NCI-H748 (cell line): Measurements from ENCODE around the gene ZNF546.
"Not testable (repeated sequence)": the region's sequence is repeated elsewhere in the genome, so short reads cannot be mapped to it uniquely, and the experiment has no call there.

ENCODE experiments used
- DNase-seq: peaks from one replicate; lab custom pipeline; 2025; ENCODE audit not compliant: unreplicated experiment; lab: John Stamatoyannopoulos, UW

ZNF546 gene

DNA sequence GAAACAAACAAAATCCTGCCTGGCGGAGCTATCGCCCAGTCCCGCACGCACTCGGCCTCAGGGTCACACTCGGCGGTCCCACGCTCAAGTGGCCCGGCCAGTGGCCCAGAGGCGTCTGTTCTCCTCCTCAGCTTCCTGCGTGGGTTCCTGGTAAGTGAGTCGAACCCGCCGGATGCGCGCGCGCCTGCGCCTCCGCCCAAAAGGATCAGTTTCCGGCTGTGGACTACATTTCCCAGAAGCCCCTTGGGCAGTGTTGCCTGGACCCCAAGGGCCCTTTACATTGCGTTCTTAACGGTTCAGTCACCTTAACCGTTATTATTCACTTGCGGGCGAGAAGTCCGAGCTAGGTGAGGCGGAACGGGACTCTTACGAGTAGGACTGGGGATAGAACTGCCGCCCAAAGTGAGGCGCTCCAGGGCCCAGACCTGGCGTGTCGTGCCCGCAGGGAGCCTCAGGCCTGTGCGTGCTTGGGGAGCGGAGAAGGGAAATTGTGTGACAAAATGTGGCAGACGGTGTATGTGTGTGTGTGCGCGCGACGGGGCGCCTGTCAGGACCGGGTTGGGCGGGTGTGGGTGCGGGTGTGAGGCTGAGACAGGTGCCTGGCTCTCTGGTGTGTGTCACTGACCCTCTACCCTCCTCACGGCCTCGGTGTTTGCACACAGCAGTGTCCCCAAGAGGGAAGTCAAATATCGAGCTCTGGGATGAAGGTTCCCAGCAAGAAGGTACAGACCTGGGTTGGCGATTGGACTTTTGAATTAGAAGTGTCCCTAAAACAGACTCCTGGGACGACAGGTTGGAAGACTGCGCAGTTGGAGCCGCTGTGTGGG lies at the start of gene ZNF546:
Gene ZNF546, plus strand, starts transcription at position 250 of the 827 bp plus-strand sequence. CDS start 1,267 bp downstream, outside the sequence.
- DNase-seq: peak; percentile 93

DNA sequence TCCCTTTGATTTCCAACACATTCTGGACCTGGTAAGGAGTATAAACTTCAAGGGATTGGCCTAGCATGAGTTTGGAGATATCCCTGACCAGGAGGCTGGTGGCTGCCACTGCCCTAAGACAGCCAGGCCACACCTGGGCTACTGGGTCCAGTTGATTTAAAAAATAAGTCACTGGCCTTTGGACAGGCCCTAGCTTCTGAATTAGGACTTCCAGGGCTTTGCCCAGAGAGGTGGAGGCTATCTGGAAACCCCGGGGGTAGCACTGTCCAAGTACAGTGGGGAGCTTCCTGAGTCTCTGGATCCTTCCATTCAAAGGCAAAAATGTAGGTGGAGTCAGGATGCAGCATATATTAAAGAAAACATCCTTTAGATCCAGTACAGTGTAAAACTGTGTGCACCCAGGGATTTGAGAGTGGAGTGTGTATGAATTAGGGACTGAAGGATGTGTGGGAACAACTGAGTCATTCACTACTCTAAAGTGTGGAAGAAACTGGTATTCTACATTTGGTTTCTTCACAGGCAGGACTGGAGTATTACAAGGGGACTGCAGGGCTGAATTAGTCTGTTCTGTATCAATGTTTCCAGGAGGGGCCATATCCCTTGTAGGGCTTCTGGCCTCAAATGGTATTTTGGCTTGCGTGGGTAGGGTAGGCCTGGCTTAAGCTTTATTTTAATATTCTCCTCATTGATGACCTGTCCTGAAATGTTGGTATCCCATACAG lies 47.7 kb upstream of the ZNF546 start:
- DNase-seq: no peak

DNA sequence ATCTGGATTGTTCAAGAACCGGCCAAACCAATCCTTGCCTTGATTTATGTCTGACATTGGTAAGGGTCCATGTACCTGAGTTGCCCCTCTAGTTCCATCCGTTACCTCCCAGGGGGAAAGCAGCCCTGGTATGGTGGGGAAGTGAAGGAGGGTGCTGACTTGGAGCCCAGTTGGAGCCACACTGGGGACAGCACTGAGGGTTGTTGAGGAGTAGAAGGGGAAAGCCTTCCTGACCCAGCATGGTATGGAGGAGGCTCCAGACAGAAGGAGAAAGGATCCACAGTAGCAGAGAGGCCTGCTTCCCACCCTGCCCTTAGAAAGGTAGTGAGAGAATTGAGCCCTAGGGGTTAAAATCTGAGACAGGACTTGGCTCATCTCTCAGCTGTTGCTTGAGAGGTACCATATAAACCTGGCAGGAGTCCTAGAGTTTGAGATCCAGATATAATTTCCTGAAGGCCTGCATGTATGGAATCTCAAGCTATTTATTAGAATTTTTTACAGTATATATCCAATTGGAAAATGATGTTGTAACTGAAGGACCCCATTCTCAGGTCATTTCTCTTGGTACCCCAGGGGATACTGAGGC lies 45.7 kb upstream of the ZNF546 start:
- no peak for DNase-seq

DNA sequence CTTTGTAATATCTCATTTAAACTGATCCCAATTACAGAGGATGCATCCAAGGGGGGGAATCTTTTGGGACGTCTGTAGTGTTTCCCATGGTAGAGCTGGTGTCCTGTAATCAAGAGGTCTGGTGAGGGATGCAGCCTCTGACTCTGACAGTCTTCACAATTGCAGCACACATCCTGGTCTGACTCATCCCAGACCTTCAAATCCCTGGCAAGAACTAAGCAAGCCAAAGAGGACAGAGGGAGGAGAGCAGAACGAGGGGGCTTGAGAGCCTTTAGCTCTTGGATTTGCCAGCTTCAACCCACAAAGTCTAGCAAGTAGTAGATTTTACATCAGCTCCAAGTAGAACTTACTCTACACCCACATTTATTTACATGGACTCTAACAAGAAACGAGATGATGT lies 45.2 kb upstream of the ZNF546 start:
- DNase-seq: no peak

DNA sequence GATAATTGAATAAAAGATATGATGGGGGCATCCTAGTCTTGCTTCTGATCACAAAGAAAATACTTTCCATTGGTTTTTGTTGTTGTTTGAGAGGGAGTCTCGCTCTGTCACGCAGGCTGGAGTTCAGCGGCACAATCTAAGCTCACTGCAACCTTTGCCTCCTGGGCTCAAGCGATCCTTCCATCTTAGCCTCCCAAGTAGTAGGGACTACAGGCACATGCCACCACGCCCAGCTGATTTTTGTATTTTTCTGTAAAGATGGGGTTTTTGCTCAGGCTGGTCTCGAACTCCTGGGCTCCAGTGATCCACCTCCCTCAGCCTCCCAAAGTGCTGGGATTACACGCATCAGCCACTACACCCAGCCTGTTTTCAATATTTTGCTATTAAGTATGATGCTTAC lies 42.9 kb upstream of the ZNF546 start:
- DNase-seq: no peak

DNA sequence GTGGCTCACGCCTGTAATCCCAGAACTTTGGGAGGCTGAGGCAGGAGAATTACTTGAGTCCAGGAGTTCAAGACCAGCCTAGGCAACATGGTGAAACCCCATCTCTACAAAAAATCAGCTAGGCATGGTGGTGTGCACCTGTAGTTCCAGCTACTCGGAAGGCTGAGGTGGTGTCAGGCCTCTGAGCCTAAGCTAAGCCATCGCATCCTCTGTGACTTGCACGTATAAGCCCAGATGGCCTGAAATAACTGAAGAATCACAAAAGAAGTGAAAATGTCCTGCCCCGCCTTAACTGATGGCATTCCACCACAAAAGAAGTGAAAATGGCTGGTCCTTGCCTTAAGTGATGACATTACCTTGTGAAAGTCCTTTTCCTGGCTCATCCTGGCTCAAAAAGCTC lies 39.0 kb upstream of the ZNF546 start:
- not testable (repeated sequence) for DNase-seq

DNA sequence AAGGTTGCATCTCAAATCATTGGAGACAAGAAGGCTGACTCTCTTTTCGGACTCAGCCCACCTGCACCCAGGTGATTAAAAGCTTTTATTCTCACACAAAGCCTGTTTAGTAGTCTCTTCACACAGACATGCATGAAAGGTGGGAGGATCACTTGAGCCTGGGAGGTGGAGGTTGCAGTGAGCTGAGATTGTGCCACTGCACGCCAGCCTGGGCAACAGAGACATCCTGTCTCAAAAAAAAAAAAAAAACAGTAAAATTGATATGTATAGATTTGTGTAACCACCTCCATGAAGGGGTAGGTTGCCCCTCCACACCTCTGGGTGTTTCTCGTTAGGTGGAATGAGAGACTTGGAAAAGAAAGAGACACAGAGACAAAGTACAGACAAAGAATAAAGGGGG lies 37.9 kb upstream of the ZNF546 start:
- DNase-seq: not testable (repeated sequence)

DNA sequence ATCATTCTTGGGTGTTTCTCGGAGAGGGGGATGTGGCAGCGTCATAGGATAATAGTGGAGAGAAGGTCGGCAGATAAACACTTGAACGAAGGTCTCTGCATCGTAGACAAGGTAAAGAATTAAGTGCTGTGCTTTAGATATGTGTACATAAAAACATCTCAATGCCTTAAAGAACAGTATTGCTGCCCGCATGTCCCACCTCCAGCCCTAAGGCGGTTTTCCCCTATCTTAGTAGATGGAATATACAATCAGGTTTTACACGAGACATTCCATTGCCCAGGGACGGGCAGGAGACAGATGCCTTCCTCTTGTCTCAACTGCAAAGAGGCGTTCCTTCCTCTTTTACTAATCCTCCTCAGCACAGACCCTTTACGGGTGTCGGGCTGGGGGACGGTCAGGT lies 37.5 kb upstream of the ZNF546 start:
- DNase-seq: not testable (repeated sequence)

DNA sequence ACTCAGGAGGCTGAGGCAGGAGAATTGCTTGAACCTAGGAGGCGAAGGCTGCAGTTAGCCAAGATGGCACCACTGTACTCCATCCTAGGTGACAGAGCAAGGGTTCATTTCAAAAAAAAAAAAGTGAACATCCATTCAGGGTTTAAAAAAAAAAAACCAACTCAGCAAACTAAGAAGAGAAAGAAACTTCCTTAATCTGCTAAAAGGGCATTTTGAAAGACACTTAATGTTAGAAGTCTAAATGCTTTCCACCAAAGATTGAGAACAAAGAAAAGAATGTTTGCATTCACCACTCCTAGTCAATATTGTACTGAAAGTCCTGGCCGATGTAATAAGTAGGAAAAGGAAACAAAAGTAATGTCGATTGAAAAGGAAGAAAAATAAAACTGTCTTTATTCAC lies 33.0 kb upstream of the ZNF546 start:
- no peak for DNase-seq

DNA sequence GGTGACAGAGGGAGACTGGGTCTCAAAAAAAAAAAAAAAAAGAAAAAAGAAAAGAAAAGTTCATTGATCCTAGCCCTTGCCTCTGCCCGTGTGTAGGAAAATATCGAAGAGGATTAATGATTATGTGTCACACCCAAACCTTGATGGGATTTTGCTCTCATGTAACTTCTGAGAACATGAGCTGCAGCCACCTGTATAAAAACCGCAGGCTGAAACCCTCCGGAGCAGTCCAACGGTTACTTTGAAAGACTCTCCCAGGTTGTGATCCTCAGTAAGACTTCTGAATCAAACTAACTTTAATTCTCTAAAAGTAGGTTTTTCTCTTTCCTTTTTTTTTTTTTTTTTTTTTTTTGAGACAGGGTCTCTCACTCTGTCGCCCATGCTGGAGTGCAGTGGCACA lies 30.2 kb upstream of the ZNF546 start:
- no peak for DNase-seq

DNA sequence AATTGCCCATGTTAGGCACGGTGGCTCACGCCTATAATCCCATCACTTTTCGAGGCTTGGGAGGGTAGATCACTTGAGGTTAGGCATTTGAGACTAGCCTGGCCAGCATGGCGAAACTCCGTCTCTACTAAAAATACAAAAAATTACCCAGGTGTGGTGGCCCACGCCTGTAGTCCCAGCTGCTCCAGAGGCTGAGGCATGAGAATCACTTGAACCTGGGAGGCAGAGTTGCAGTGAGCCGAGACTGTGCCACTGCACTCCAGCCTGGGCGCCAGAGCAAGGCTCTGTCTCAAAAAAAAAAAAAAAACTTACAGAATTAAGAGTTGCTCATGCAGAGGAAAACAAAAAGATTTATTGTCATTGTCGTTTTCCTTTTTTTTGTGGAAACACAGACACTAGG lies 29.3 kb upstream of the ZNF546 start:
- no peak for DNase-seq

DNA sequence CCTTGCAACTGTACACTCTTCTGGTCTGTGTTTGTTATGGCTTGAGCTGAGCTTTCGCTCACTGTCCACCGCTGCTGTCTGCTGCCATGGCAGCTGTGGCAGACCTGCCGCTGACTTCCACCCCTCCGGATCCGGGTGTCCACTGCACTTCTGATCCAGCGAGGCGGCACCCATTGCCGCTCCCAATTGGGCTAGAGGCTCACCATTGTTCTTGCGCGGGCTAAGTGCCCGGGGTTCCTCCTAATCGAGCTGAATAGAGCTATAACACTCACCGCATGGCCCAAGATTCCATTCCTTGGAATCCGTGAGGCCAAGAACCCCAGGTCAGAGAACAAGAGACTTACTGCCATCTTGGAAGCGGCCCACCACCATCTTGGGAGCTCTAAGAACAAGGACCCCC lies 28.1 kb upstream of the ZNF546 start:
- no peak for DNase-seq

DNA sequence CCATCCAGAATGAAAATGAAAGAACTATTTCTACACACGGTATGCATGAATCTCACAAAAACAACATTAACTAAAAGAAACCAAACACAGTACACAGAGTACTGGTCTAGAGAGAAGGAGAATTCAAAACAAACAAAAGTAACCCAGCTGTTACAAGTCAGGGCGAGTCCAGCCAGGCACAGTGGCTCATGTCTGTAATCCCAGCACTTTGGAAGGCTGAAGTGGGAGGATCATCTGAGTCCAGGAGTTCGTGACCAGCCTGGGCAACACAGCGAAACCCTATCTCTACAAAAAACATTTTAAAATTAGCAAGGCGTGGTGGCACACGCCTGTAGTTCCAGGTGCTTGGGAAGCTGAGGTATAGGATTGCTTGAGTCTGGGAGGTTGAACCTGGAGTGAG lies 27.6 kb upstream of the ZNF546 start:
- DNase-seq: no peak

DNA sequence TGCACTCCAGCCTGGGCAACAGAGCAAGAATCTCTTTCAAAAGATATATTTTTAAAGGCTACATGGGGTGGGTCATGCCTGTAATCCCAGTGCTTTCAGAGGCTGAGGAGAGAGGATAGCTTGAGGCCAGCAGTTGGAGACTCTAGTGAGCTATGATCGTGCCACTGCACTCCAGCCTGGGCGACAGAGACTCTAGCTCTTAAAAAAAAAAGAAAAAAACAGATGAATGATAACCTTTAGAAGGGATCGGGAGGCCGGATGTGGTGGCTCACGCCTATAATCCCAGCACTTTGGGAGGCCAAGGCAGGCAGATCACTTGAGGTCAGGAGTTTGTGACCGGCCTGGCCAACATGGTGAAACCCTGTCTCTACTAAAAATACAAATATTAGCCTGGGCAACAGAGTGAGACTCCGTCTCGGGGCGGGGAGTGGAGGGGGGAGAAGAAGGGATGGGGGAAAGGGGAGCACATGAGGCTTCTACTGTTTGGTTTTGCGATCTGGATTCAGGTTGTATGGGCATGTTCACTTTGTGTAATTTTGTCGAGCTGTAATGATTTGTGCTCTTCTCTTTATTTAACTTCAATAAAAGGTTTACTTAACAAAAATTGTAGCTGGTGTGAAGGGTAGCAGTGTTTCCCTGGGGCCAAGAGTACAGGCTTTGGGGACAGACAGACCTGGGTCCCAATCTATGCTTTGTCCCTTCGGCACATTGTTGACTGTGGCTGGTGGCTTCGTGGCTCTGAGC lies 27.0 kb upstream of the ZNF546 start:
- no peak for DNase-seq

DNA sequence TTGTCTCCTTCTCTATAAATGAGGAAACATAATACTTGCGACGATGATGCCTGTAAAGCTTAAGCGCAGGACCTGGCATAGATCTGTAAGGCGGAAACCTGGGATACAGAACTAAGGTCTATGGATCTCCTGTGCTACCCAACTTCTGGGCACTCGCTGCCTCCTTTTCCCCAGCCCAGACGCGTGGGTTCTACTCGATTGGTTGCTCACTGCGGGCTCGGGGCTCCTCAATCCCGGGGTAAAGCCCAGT lies 26.5 kb upstream of the ZNF546 start:
- DNase-seq: peak; percentile 81

DNA sequence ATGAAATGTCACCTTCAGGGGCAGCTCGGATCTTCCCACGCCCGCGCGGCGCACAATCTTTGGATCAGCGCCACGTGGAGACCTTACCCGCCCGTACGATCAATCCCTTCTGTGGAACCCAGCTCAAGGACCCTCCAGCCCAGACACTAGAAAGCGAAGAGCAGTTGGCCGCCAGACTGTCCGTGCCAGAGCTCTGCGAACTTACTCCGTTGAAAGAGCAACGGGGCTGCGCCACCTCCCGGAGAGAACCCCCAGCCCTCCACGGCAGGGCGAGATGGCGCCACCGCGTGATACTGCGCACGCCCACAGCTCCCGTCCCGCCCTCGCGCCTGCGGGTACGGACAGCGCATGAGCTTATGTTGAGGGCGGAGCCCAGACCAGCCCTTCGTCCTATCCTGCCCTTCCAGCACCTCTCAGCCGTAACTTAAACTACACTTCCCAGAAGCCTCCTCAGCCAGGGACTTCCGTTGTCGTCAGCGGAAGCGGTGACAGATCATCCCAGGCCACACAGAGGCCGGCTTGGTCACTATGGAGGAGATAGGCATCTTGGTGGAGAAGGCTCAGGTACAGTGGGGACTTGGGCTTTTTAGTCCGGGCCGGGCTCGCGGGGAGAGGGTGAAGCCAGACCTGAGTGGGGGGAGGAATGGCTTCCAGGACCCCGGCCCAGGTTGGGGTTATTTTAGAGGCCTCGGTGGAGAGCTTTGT lies 26.0 kb upstream of the ZNF546 start, which contains the start of gene PSMC4:
Gene PSMC4, plus strand, starts transcription at position 491 of the 705 bp plus-strand sequence. Its CDS starts 38 bp downstream, at position 529.
- DNase-seq: peak; percentile 100

DNA sequence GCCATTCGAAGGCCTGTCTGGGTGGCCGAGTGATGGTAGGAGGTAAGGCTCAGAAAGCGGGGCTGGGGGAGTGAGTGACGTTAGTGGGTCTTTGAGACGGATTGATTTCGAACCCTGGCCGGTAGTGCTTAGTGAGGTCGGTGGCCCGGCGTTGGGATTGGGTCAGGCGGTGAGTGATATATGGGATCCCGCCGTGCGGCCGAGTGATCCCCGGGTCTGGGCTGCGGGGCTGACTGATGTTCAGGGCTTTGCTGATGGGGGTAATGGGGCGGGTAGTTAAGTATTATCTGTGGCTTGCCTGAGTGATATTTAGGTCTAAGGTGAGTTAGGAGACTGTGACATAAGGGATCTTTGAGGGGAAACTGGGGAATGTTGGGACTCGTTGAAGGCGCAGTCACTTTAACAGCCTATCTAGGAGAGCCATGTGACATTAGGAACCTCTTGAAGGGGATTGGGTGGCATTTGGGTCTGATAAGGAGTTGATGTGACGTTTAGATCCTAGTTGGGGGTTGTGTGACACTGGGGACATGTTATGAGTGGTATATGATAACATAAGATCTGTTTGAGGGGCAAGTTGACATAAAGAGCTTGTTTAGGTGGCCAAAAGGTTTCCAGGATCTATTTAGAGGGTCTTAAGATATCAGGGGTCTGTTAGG lies 25.4 kb upstream of the ZNF546 start:
- no peak for DNase-seq

DNA sequence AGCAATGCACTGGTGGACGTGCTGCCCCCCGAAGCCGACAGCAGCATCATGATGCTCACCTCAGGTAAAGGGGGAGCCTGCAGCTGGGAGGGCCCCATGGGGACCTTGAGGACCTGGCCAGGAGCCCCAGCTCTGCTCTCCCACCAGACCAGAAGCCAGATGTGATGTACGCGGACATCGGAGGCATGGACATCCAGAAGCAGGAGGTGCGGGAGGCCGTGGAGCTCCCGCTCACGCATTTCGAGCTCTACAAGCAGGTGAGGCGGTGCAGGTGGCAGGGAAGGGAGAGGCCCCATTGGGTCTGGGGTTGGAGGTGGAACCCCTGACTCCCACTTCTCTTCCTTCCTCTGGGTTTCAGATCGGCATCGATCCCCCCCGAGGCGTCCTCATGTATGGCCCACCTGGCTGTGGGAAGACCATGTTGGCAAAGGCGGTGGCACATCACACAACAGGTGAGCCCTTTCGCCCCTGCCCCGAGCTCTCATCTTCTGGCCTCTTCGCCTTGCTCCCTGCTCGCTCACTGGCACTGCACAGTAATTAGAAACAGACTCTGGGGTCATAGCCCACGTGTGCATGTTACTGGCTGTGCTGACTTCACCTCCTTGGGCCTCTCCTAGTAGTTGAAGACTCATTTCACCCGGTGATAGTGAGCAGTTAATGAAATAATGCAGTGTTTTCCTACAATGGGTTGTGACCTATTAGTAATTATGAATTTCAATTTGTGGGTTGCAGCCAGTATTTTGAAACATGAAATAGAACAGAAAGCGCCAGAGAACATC lies 22.3 kb upstream of the ZNF546 start:
- no peak for DNase-seq

DNA sequence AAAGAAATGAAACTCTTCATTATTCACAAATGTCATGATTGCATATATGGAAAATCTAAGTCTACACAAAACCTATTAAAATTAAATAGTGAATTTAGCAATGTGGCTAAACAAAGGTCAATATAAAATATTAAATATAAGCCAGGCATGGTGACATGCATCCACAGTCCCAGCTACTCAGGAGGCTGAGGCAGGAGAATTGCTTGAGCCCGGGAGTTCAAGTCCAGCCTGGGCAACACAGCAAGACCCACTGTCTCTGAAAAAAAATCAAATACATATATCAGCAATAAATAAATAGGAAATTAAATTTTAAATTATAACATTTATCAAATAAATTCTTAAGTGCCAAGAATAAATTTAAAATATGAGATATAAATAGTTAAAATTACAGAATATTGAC lies 14.0 kb upstream of the ZNF546 start:
- no peak for DNase-seq
